ENCODE results near the gene ATP2B3.

ATP2B3 gene

DNA sequence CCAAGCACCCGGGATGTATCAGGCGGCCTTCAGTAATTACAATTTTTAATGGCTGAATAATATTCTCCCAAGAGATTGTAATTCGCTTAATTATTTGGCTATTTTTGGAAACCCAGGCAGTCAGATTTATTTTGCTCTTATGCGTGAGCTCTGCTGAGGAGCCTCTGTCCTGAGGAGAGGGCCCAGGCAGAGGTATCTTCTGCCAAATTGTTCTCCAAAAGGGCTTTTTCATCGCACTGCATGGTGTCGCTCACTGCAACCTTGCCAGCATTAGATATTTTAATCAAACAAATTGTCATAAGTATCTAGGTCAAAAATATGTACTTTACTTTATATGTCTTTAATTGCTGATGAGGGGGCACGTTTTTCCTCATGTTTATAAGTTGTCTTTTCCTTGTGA, 5.8 kb downstream of the ATP2B3 start:
- Histone ChIP-seq H3K4me2 (ENCODE audit: low read length) (no peak overlapping the region), H3K9ac (ENCODE audit: low read length) (no peak overlapping the region), H3K9me3 (ENCODE audit: low read length) (no peaks in the 10 kb centered on the region), H4K20me1 (ENCODE audit: insufficient read depth, low read length) (no peaks in the 10 kb centered on the region), H3K27ac (ENCODE audit: low read depth, low read length, poor library complexity, severe bottlenecking) (no peak overlapping the region), H3K4me1 (ENCODE audit: insufficient read depth, low read length, severe bottlenecking) (no peaks in the 10 kb centered on the region), H3K79me2 (ENCODE audit: insufficient read depth, low read length) (no peaks in the 10 kb centered on the region), H3K36me3 (ENCODE audit: insufficient read depth, low read length) (no peaks in the 10 kb centered on the region), H3K27me3 (ENCODE audit: insufficient read depth, low read length) (no peaks in the 10 kb centered on the region), H3K9me2 (ENCODE audit: low read depth, low read length) (no peaks in the 10 kb centered on the region), H3F3A (ENCODE audit: insufficient read depth, low read length) (no peaks in the 10 kb centered on the region), H2AFZ (ENCODE audit: low read length) (no peak overlapping the region), H3K4me3 (ENCODE audit: low read depth, low read length, poor library complexity, severe bottlenecking) (no peak overlapping the region)
- TF ChIP-seq, protein P1, sequence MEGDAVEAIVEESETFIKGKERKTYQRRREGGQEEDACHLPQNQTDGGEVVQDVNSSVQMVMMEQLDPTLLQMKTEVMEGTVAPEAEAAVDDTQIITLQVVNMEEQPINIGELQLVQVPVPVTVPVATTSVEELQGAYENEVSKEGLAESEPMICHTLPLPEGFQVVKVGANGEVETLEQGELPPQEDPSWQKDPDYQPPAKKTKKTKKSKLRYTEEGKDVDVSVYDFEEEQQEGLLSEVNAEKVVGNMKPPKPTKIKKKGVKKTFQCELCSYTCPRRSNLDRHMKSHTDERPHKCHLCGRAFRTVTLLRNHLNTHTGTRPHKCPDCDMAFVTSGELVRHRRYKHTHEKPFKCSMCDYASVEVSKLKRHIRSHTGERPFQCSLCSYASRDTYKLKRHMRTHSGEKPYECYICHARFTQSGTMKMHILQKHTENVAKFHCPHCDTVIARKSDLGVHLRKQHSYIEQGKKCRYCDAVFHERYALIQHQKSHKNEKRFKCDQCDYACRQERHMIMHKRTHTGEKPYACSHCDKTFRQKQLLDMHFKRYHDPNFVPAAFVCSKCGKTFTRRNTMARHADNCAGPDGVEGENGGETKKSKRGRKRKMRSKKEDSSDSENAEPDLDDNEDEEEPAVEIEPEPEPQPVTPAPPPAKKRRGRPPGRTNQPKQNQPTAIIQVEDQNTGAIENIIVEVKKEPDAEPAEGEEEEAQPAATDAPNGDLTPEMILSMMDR (IDR thresholded peaks at IDR 0.05; ENCODE audit: low read length), result no peak
- no peak for TF ChIP-seq EZH2 (IDR thresholded peaks at IDR 0.05; ENCODE audit: borderline replicate concordance, low read length)

DNA sequence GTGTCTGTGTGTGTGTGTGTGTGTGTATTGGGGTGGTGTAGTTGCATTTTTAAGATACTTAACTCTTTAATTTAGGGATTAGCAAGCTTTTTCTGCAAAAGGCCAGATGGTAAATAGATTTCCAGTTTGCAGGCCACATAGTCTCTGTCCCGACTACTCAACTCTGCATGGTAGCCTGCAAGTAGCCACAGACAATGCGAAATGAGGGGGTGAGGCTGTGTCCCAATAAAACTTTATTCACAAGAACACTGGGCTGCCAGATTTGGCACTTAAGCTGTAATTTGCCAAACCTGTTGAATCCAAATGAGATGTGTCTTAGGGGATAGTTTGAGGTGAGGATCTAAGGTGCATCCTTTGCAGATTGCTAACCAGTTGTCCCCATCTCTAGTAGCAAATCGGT, 6.8 kb downstream of the ATP2B3 start:
- Histone ChIP-seq H4K20me1 (ENCODE audit: insufficient read depth, low read length) (no peaks in the 10 kb centered on the region), H3K4me1 (ENCODE audit: insufficient read depth, low read length, severe bottlenecking) (no peaks in the 10 kb centered on the region), H3K79me2 (ENCODE audit: insufficient read depth, low read length) (no peaks in the 10 kb centered on the region), H3K9me3 (ENCODE audit: low read length) (no peaks in the 10 kb centered on the region), H3K27me3 (ENCODE audit: insufficient read depth, low read length) (no peaks in the 10 kb centered on the region), H3K36me3 (ENCODE audit: insufficient read depth, low read length) (no peaks in the 10 kb centered on the region), H3K4me3 (ENCODE audit: low read depth, low read length, poor library complexity, severe bottlenecking) (no peak overlapping the region), H3K27ac (ENCODE audit: low read depth, low read length, poor library complexity, severe bottlenecking) (no peak overlapping the region), H3F3A (ENCODE audit: insufficient read depth, low read length) (no peaks in the 10 kb centered on the region), H3K4me2 (ENCODE audit: low read length) (no peak overlapping the region), H3K9me2 (ENCODE audit: low read depth, low read length) (no peaks in the 10 kb centered on the region), H3K9ac (ENCODE audit: low read length) (no peak overlapping the region), H2AFZ (ENCODE audit: low read length) (no peak overlapping the region)
- TF ChIP-seq, protein P1 (IDR thresholded peaks at IDR 0.05; ENCODE audit: low read length), result no peak
- no peak for TF ChIP-seq EZH2 (IDR thresholded peaks at IDR 0.05; ENCODE audit: borderline replicate concordance, low read length)

DNA sequence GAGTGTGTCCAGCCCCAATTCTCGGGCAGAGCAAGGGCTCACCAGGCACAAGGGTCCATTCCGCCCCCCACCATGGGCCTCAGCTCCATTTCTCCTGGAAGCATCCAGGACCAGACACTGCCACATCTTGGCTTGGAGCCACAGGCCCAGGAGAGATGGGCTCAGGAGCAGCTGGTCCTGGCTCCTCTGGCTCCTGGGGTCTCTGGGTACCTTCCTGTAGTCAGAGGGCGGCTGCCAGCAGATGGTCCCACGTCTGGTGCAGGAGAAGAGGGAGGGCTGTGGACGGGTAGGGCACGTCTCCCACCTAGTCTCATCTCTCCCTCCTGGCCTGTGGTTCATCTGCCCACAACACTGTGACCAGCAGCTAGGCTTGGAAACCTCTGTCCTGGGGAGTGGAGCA, 8.0 kb downstream of the ATP2B3 start:
- Histone ChIP-seq H3K4me2 (ENCODE audit: low read length) (no peak overlapping the region), H4K20me1 (ENCODE audit: insufficient read depth, low read length) (no peaks in the 10 kb centered on the region)

More for the DNA sequence above, 8.0 kb downstream of the ATP2B3 start:
- Histone ChIP-seq H3K79me2 (ENCODE audit: insufficient read depth, low read length) (no peaks in the 10 kb centered on the region), H3F3A (ENCODE audit: insufficient read depth, low read length) (no peaks in the 10 kb centered on the region), H3K4me3 (ENCODE audit: low read depth, low read length, poor library complexity, severe bottlenecking) (no peak overlapping the region), H3K27ac (ENCODE audit: low read depth, low read length, poor library complexity, severe bottlenecking) (no peak overlapping the region), H2AFZ (ENCODE audit: low read length) (no peak overlapping the region), H3K36me3 (ENCODE audit: insufficient read depth, low read length) (no peaks in the 10 kb centered on the region), H3K9me3 (ENCODE audit: low read length) (no peaks in the 10 kb centered on the region), H3K9me2 (ENCODE audit: low read depth, low read length) (no peaks in the 10 kb centered on the region), H3K27me3 (ENCODE audit: insufficient read depth, low read length) (no peaks in the 10 kb centered on the region), H3K9ac (ENCODE audit: low read length) (no peak overlapping the region), H3K4me1 (ENCODE audit: insufficient read depth, low read length, severe bottlenecking) (no peaks in the 10 kb centered on the region)
- TF ChIP-seq EZH2 (IDR thresholded peaks at IDR 0.05; ENCODE audit: borderline replicate concordance, low read length), result no peak
- TF ChIP-seq, protein P1 (IDR thresholded peaks at IDR 0.05; ENCODE audit: low read length), result no peak

Data from OCI-LY1 (cell line).